Stimulated activated CD8-positive, alpha-beta memory T cell treated with anti-CD3 and anti-CD28 coated beads, Interleukin-4, amount 100 ng/mL, for 24 hours (primary cell): ENCODE results near the gene METTL26.
"Not testable (repeated sequence)": the region's sequence is repeated elsewhere in the genome, so short reads cannot be mapped to it uniquely, and the experiment has no call there.

ENCODE experiments used
- DNase-seq: peaks from one replicate; pipeline ENCODE4 v3.0.0-alpha.2; 2020; ENCODE audit warnings: low read depth

METTL26 gene

DNA sequence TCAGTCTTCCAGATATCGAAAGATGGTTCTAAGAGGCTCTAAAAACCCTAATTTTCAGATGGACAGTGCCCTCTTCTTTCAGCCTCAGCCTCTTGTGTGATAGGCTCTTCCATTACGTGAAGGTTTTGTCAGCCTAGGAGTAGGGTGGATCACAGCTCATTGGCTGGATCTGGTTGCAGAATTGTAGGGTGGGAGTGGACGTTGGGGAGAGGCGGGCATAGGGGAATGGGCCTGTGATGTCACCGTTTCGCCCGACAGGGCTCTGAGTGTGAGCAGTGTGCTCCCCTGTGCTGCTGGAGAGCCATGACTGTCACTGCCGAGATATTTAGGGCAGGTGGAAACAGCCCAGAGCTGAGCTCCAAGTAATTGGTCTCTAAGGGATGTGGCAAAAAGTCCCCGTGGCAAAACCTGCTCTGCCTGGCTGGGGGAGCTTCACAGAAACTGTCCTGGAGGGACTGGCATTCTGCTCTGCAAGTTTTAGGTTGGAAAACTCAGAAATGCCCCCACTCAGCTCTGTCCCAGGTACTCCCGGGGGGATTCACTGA lies 11.5 kb downstream of the METTL26 start:
- no peak for DNase-seq

DNA sequence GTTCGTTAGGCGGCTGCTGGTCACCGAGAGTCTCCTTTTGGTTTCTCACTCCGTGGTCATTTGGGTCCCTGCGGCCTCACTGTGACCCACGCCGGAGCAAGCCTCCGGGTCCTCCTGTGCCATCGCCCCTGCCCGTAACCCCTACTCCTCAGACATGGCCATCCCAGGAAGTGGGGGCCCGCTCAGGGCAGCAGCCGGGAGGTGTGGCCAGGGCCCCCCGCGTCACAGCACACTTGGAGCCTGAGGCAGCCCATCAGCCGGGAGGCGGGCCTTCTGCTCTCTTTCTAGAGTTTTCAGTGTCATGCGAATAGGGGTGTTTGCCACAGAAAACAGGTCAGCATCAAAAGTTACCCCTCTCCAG lies 13.2 kb downstream of the METTL26 start:
- DNase-seq: no peak

DNA sequence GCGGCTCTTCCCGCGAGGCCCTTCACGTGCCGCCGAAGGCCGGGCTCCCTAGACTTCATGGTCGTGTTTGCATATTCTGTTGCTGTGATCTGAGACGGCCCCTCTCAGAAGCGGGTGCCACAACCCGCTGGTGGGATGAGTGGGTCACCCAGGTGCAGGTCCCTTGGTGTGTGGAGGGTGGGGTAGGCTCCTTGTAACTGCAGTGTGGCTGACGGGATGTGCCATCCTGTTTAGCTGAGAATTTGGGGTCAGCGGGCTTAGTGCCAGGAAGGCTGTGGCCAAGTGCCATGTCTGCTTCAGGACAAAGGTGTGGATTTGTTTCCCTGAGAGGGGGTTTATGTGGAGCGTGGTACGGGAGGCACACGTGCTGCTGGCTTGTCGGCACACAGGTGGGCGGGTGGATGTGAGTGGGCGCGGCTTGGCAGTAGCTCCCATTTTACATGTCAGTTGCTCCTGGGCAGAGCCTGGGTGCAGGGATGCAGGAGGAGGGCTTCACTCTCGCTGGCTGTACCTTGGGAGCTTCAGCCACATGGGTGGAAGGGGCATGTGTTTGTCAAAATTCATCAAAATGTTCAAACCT lies 14.5 kb downstream of the METTL26 start:
- DNase-seq: no peak

DNA sequence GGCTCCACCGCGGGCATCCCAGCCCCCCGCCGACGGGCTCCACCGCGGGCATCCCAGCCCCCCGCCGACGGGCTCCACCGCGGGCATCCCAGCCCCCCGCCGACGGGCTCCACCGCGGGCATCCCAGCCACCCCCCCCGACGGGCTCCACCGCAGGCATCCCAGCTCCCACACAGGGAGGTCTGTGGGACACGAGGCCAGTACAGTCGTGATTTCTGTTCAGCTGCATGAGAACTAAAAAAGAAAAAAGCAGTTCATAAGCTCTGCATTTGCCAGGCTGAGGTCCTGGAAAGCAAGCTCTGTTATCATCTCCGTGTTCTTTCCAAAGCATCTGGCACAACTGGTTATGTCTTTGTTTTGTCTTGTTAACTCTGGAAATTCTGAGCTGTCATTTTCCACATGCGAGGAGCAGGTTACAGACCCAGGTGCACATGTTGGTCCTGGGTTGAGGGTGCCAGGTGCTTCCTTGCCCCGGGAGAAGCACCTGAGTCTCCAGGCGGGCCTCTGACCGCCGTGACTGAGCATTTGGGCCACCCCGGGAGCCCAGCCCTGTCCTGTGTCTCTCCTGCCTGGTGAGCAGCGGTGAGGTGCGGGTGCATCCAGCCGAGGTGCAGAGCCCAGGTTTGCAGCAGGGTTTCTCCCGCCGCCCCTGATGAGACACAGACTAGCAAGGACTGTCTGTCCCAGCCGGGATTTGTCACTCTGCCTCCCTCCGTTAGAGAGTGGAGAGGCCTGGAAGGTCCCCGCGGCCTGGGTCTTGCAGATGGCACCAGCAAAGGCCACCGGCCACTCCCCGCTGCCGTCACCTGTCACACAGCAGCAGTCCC lies 15.2 kb downstream of the METTL26 start:
- no peak for DNase-seq

DNA sequence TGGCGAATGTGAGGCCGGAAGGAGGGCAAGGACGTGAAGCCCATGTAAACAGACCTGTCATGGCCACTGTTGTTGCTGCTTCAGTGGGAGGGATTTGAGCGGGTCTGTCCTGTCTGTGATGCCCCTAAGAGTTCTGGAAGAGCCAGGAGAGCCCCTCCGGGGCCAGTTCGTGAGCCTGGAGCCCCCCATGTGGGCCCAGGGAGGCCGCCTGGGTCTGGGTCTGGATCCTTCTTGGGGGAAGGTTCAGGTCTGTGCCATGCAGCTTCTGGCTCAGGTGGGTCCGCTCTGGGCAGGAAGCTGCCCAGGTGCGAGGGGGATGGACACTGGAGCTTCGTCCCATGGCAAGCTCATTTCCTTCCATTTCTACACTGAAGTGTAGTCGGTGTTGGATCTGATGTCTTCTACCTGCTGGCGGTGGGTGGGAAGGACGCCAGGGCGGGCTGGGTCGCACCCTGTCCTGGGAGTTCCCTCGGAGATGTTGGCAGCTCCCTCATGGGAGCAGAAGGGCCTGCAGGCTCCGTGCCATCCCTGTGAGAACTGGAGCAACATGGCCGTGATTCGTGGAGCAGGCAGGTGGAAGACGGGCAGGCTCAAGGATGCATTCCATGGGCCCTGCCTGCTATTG lies 16.5 kb downstream of the METTL26 start:
- DNase-seq: no peak

DNA sequence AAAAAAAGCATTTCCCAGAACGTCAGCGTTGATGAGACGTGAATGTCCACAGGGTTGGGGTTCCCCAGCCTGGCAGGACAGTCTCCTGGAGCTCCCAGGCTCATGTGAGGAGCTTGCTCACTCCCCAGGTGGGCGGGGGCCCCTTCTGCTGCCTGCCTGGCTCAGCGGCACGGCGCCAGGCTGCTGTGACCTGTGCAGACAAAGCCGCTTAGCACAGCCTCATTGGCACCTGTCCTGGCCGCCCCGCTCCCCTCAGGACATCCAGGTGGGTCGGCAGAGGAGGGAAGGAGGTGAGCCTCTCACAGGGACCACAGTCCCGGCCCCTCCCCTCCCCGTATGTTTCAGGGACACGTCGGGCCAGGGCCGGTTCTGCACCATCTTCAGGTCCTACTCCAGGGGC lies 18.2 kb downstream of the METTL26 start:
- DNase-seq: no peak

DNA sequence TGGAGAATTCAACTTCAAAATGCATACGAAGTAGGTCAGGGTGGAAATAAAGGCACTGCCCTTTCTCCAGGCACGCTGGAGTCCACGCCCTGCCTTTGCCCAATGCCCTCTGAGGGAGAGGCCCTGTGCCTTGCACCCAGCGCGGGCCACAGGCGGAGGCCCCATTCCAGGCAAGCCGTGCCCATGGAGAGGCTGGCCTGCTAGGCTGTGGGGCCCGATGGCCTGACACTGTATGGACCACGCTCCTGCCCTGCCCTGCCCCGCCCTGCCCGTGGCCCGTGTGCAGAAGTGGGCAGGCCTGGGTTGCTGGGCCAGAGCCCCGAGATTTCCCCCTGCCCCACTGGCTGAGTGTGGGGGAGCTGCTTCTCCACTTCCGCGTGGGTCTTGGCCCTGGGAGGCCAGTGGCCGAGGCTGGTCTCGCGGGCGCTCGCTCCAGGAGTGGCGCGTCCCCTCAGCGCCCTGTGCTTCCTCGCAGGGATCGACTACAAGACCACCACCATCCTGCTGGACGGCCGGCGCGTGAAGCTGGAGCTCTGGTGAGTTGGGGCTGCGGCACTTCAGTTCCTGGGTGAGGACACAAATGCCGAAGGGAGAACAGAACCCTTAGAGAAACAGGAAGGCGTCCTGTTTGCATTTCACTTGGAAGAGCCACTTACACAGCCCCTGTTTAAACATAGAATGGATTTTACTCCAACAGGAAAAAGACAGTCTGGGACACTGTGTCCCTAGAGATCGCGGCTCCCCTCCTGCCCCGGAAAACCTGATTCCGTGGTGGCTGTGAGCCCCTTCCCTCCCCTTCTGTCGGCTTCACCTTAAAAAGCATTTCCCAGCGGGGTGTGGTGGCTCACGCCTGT lies 19.1 kb downstream of the METTL26 start:
- DNase-seq: no peak

DNA sequence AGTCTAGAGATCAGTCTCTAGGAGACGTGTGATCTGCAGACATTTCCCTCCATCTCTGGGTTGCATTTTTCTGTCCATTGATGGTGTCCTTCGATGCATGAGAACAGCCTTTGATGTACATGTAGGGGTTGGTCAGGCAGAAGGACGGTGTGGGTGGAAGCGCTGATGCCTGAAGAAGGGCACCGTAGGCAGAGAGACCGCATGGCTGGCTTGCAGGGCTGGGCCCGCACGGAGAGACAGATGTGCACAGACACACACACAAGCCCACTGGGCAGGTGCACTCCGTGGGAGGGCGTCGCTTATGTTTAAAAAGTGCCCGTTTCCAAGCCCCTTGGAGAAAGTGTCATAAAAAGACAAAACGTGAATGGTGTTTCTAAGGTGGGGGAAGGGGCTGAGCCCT lies 21.0 kb downstream of the METTL26 start:
- DNase-seq: no peak

DNA sequence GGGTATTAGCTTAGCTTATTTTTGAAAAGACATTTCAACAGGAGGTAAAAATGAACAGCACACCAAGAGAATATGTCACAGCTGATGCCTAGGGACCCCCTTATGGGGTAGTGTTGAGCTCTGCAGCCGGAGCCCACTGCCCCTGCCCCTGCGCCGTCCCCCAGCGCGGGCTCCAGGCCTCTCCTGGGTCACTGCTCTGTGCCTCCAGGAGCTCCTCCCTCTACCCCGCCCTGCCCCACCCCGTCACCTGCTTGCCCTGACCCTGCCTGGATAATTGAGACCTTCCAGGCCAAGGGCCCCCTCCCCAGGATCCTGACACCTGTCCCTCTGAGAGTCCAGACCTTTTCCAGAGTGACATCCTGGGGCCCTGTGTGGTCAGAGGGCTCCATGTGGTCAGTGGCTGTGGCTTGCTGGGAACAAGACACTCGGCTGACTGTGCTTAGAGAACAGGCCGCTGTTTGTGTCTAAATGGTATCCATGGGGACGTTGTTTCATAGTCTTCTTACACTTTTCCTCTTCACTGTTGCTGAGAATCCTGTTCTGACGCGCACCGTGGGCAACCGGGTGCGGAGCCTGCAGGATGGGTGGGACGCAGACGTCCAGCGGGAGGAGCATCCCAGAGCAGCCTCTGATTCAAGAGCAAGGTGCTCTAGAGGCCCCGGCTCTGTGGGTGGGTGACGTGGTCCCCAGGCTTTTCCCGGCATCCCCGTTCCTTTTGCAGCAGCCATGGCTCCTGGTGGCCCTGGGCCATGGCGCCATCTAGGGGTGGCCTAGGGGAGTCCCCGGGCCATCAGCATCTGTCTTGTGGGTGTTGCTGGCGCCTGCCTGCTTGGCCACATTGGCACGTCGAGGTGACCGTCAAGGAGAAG lies 25.4 kb downstream of the METTL26 start:
- peak; percentile 55 for DNase-seq

DNA sequence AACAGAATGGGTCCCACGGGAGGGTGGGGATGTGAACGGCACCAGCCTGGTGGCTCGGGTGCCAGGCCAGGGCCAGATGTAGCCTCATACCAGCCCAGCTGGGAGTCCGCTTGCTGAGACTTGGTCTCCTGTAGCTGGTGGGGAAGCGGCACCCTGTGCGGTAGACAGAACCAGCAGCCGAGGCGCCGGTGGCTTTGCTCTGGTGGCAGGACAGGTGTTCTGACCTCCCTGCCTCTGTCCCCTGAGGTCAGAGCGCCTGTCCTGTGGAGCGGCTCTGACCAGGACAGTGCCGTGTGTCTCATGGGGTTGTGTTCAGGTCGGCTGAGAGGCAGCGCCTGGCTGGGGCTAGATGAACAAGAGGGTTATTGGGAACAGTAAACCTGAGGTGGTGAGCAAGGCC lies 26.1 kb downstream of the METTL26 start:
- DNase-seq: no peak

DNA sequence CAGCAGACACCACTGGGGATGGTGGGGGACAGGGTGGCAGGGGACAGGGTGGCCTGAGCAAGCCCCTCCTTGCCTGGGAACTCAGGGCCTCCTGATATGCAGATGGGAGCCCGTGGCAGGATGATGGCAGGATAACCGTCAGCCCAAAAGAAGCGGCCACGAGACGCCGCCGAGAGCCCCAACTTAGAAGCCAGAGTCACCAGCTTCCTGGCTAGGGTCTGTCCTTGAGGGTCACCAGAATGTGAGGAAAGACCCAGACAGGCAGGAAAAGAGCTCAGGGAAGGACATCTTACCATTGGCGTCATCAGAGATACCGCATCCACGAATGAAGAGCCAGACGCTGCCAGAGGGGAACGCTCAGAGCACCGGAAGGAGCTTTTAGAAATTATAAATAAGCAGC lies 26.8 kb downstream of the METTL26 start:
- DNase-seq: no peak

DNA sequence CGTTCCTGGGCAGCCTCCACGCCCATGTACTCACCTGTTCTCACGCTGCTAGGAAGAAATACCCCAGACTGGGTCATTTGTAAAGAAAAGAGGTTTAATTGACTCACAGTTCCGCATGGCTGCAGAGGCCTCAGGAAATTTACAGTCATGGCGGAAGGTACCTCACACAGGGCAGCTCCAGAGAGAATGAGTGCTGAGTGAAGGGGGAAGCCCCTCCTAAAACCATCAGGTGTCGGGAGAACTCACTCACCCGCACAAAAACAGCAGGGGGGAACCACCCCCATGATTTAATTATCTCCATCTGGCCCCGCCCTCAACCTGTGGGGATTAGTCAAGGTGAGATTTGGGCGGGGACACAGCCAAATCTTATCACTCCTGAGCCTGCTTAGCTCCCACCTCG lies 28.1 kb downstream of the METTL26 start:
- DNase-seq: no peak

DNA sequence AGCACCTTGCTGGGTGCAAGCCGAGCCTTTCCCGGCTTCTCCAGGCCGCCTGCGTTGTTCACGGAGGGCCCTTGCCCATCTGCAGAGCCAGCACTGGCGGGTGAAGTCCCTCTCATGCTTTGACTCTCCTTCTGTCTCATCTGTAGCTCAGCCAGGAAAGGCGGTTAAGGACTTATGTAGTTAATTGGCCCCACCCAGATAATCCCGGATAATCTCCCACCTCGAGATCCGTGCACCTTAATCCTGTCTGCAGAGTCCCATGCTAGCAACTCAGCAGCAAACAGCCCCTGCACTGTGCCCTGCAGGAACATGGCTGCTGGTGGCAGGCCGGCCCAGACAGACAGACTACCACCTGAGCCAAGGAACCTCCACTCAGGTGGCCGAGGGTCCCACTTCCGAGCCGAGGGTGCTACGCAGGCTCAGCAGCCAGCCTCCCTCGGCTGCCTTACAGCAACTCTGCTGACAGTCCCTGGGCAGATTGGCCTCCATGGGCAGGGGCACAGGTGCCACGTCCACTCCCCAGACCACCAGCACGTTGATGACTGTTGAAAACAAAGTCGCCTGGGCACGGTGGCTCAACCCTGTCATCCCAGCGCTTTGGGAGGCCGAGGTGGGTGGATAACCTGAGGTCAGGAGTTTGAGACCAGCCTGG lies 29.3 kb downstream of the METTL26 start:
- DNase-seq: no peak

DNA sequence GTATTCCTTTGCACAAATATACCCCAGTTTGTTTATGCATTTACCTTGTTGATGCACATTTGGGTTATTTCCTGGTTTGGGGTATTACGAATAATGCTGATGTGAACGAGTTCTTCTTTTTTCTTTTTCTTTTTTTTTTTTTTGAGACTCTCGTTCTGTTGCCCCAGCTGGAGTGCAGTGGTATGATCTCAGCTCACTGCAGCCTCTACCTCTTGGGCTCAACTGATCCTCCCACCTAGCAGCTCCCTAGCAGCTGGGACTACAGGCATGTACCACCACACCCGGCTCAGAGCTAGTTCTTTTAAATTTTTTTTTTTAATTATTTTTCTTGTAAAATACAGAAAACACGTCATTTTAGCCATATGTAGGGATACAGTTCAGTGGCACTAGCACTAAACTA lies 32.2 kb downstream of the METTL26 start:
- DNase-seq: no peak

DNA sequence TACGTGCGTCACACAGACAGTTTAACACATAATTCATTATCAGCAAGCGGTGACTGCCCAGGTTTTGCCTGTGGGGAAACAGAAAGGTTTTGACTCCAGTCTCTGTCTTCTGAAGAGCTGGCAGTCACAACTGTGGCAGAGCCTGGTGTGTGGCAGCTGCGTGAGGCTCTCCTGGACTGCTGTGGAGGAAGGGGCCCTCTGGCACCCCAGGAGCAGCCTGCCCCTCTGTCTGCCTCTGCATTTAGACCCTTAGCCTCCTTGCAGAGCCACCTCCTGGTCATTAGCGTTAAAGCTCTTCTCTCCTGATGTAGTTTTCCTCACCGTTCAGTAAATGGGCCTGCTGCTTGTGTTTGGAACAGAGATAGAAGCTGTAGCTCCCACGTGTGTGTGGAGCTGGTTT lies 35.3 kb downstream of the METTL26 start:
- no peak for DNase-seq

DNA sequence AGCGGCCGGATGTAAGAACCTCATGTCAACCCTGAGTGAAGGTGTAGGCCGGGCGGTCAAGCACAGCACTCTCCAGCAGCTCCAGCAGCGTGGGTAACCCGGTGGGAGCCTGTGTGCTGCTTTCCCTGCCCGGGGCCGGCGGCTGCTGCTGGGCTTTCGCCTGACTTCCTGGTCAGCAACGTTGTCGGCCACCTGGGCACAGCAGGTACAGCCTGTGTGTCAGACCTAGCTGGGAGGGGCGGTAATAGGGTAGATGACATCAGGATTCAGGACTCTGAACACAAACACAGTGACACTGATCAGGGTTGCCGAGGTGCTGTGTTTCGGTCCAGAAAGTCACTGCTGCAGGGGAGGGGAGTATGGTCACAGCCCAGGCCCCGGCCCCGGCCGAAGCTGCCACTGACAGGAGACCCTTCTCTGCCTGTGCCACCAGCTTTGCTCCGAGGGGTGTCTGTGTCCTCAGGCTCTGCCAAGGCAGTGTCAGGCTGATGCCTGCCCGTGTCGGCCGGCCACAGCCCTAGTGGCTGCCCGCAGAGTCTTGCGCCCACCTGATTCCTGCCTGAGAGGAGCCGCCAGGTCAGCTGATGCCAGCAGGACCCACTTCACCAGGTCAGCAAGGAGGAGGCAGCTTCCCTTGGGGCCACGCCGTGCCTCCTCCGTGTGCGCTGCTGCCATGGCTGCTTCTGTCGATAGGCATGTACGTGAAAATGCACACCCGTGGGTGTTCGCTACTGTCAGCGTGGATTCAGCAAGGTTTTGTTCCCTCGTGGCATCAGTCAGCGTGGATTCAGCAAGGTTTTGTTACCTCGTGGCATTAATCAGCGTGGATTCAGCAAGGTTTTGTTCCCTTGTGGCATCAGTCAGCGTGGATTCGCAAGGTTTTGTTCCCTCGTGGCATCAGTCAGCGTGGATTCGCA lies 37.0 kb downstream of the METTL26 start:
- DNase-seq: no peak

DNA sequence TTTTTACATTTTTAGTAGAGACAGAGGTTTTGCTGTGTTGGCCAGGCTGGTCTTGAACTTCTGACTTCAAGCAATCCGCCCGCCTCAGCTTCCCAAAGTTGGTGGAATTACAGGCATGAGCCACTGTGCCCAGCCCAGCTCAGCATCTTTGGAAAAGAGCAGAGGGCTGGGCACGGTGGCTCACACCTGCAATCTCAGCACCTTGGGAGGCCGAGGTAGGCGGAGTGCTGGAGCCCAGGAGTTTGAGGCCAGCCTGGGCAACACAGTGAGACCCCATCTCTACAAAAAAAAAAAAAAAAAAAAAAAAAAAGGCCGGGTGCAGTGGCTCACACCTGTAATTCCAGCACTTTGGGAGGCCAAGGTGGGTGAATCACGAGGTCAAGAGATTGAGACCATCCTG lies 38.5 kb downstream of the METTL26 start:
- DNase-seq: not testable (repeated sequence)

DNA sequence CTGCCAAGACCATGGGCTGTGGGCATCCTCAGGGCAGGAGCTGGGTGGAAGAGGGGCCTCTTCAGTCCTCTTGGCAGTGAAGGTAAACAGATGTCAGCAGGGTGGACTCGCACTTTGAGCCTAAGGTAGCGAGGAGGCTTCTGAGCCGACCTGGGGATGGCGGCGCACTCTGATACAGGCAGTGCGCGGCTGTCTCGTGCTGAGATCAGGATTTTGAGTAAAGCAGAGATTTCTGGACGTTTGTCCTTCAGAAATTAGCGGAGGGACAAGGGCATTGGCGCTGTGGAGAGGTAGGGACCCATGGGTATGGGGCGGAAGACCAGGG lies 39.4 kb downstream of the METTL26 start:
- DNase-seq: no peak

DNA sequence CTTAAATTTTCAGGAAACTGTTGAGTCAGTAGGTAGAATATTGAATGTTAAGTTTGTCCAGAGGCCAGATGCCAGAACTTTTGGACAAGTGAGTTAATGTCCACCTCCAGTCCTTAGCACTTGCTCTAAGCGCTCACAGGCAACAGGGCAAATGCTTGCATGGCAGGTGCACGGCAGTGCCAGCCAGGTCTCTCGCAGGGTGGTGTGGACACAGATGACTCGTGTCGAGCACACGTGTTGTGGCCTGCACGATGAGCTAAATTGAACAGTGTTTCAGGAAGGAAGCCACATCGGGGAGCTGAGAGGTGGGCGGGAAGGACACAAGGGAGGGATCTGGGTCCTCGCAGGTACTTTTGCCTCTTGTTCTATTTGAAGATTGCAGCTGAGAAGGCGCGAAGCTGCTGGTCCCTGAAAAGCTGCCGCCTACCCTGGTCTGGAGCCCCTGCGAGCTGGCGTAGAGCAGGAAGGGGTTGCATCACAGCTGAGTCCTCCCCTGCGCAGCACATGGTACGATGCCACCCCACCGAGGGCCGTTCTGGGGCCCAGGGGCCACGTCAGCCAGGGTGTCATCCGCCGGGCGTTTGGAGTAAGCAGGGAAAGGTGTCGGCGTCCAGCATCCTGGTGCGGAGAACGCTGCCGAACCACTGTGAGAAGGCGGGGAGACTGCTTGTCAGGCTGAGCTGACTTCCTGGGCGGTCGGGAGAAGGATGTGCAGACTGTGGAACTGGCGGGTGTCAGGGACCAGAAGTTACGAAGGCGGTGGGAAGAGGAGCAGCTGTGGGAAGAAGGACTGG lies 40.0 kb downstream of the METTL26 start:
- DNase-seq: no peak
